ENCODE data around the gene GNG3. TPM values are rescaled to one million over a fixed set of nuclear protein-coding genes. Genes with fewer than 3 reads are reported as not detected.
A peak's percentile ranks its signal among the peaks of the same experiment; 100 is the strongest.
"Not testable (repeated sequence)": the region's sequence is repeated elsewhere in the genome, so short reads cannot be mapped to it uniquely, and the experiment has no call there.

Gene GNG3
- total RNA-seq, 3 donors from 2014 or later = not detected

- TF ChIP-seq POLR2AphosphoS5 (IDR thresholded peaks at IDR 0.05) (no peak), CTCF (IDR thresholded peaks at IDR 0.05) (no peak), POLR2A (IDR thresholded peaks at IDR 0.05) (no peak)
- no peaks in the 10 kb centered on the region for H3K9me3 ChIP-seq
- H3K4me3 ChIP-seq = no peak overlapping the region
- no peaks in the 10 kb centered on the region for H3K36me3 ChIP-seq
- intact Hi-C loops (cut with DNase I; ENCODE audit: low total_unique reads) = no loop called here
- DNase-seq (ENCODE audit: low spot score in 2 of 2) = no peak
- H3K4me1 ChIP-seq = peaks cover 3 to 9% of the 10 kb centered on the region in 2 donors
- H3K27me3 ChIP-seq = no peaks in the 10 kb centered on the region
- H3K27ac ChIP-seq = no peak overlapping the region
These were observed 5.2 kb upstream of the GNG3 start for GRCh38 chr11:62702246-62702645.

GRCh38 chr11:62703921-62704320, 3.6 kb upstream of the GNG3 start:
- H3K4me3 ChIP-seq; intact Hi-C loops (cut with DNase I; ENCODE audit: low total_unique reads); H3K27me3 ChIP-seq; DNase-seq (ENCODE audit: low spot score in 2 of 2); H3K27ac ChIP-seq; H3K9me3 ChIP-seq; H3K36me3 ChIP-seq: not testable (repeated sequence)
- peaks cover 3 to 16% of the 10 kb centered on the region in 2 donors for H3K4me1 ChIP-seq

GRCh38 chr11:62705413-62705812, 2.1 kb upstream of the GNG3 start:
- H3K9me3 ChIP-seq = no peaks in the 10 kb centered on the region
- TF ChIP-seq CTCF (IDR thresholded peaks at IDR 0.05) = no peak
- no peak for TF ChIP-seq POLR2A (IDR thresholded peaks at IDR 0.05)
- no peak for TF ChIP-seq POLR2AphosphoS5 (IDR thresholded peaks at IDR 0.05)
- peak overlapping the region; percentile 64 to 87 (median 75) for H3K4me3 ChIP-seq
- no peak for DNase-seq (ENCODE audit: low spot score in 2 of 2)
- peak overlapping the region; percentile 83 to 92 for H3K27ac ChIP-seq
- intact Hi-C loops (cut with DNase I; ENCODE audit: low total_unique reads) = no loop called here
- H3K4me1 ChIP-seq = peaks cover 3 to 16% of the 10 kb centered on the region in 2 donors
- H3K27me3 ChIP-seq = no peaks in the 10 kb centered on the region
- H3K36me3 ChIP-seq = no peaks in the 10 kb centered on the region

- Histone ChIP-seq H3K27me3 (no peaks in the 10 kb centered on the region), H3K4me3 (peak overlapping the region; percentile 64 to 87 (median 75)), H3K9me3 (no peaks in the 10 kb centered on the region), H3K36me3 (no peaks in the 10 kb centered on the region), H3K4me1 (peaks cover 3 to 16% of the 10 kb centered on the region in 2 donors), H3K27ac (peak overlapping the region; percentile 83 to 92)
- DNase-seq (ENCODE audit: low spot score in 2 of 2) = peak; percentile 91 to 94
- TF ChIP-seq POLR2AphosphoS5 (IDR thresholded peaks at IDR 0.05) = peak; percentile 50 to 64 (median 64)
- no peak for TF ChIP-seq POLR2A (IDR thresholded peaks at IDR 0.05)
- intact Hi-C loops (cut with DNase I; ENCODE audit: low total_unique reads) = no loop called here
These were observed 1.3 kb upstream of the GNG3 start for GRCh38 chr11:62705880-62706849.

- intact Hi-C loops (cut with DNase I; ENCODE audit: low total_unique reads) = no loop called here
- no peaks in the 10 kb centered on the region for H3K36me3 ChIP-seq
- H3K9me3 ChIP-seq = no peaks in the 10 kb centered on the region
- no peak for DNase-seq (ENCODE audit: low spot score in 2 of 2)
- peak overlapping the region; percentile 64 to 87 (median 75) for H3K4me3 ChIP-seq
- H3K27ac ChIP-seq = peak overlapping the region; percentile 83 to 92
- no peaks in the 10 kb centered on the region for H3K27me3 ChIP-seq
- TF ChIP-seq POLR2A (IDR thresholded peaks at IDR 0.05) (no peak), POLR2AphosphoS5 (IDR thresholded peaks at IDR 0.05) (no peak), CTCF (IDR thresholded peaks at IDR 0.05) (no peak)
- peaks cover 3 to 16% of the 10 kb centered on the region in 2 donors for H3K4me1 ChIP-seq
These were observed 627 bp upstream of the GNG3 start for GRCh38 chr11:62706850-62707247.

GRCh38 chr11:62708392-62708791, 916 bp downstream of the GNG3 start:
- TF ChIP-seq CTCF (IDR thresholded peaks at IDR 0.05) = no peak
- no peak for TF ChIP-seq POLR2AphosphoS5 (IDR thresholded peaks at IDR 0.05)
- no peak for TF ChIP-seq POLR2A (IDR thresholded peaks at IDR 0.05)
- no peaks in the 10 kb centered on the region for H3K27me3 ChIP-seq
- no peak for DNase-seq (ENCODE audit: low spot score in 2 of 2)
- H3K4me1 ChIP-seq = peaks cover 3 to 16% of the 10 kb centered on the region in 2 donors
- H3K36me3 ChIP-seq = no peaks in the 10 kb centered on the region
- H3K27ac ChIP-seq = peak overlapping the region; percentile 96
- intact Hi-C loops (cut with DNase I; ENCODE audit: low total_unique reads) = no loop called here
- no peaks in the 10 kb centered on the region for H3K9me3 ChIP-seq
- peak overlapping the region; percentile 62 to 85 (median 69) for H3K4me3 ChIP-seq
